Measurements from ENCODE around the gene LRRC59. TPM values are rescaled to one million over a fixed set of nuclear protein-coding genes. Genes with fewer than 3 reads are reported as not detected.

Gene LRRC59
- total RNA-seq, 1 experiment from 2014 or later, result 306 TPM

DNA sequence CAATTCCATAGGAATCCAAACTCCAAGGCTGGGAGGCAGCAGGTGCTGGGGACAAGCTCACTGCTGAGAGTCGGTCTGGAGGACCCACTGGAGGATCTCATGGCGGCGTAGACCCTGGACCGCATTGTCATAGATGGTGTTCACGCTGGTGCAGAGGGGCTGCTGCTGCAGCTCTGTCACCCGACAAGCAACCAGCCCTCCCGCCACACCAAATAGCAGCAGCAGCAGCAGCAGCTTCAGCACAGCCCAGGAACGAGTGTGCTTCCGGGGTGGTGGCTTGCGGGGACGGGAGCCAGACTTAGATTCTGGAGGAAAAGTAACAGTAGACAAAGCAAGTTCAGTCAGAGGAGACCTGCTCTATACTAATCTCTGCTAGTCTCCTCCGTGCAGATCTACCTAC is 14.4 kb downstream of the LRRC59 start:
- DNase-seq (ENCODE audit: unreplicated experiment), result no peak
- no TSS peak for BruUV-seq (replicated peaks)
- TF ChIP-seq, protein P1, sequence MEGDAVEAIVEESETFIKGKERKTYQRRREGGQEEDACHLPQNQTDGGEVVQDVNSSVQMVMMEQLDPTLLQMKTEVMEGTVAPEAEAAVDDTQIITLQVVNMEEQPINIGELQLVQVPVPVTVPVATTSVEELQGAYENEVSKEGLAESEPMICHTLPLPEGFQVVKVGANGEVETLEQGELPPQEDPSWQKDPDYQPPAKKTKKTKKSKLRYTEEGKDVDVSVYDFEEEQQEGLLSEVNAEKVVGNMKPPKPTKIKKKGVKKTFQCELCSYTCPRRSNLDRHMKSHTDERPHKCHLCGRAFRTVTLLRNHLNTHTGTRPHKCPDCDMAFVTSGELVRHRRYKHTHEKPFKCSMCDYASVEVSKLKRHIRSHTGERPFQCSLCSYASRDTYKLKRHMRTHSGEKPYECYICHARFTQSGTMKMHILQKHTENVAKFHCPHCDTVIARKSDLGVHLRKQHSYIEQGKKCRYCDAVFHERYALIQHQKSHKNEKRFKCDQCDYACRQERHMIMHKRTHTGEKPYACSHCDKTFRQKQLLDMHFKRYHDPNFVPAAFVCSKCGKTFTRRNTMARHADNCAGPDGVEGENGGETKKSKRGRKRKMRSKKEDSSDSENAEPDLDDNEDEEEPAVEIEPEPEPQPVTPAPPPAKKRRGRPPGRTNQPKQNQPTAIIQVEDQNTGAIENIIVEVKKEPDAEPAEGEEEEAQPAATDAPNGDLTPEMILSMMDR (IDR thresholded peaks at IDR 0.05; ENCODE audit: unreplicated experiment), result no peak
- no peak overlapping the region for H3K27ac Mint-ChIP-seq (ENCODE audit: low read depth, unreplicated experiment)
- H3K9me3 Mint-ChIP-seq (ENCODE audit: unreplicated experiment), result no peaks in the 10 kb centered on the region
- peaks cover 79% of the 10 kb centered on the region for H3K36me3 Mint-ChIP-seq (ENCODE audit: insufficient read depth, unreplicated experiment)
- CTCF ChIA-PET, result interaction anchor here (0.8 to 3.0 kb wide), 4 partner anchors 9 to 182 kb away, joined by 3 to 37 read pairs (median 6); partner anchors contain the start of genes COL1A1, LRRC59 and RSAD1
- intact Hi-C loops (cut with micrococcal nuclease), result no loop called here
- peaks cover 5% of the 10 kb centered on the region for H3K4me1 Mint-ChIP-seq (ENCODE audit: insufficient read depth, unreplicated experiment)
- H3K4me3 Mint-ChIP-seq (ENCODE audit: unreplicated experiment), result no peak overlapping the region
- H3K27me3 Mint-ChIP-seq (ENCODE audit: insufficient read depth, unreplicated experiment), result no peaks in the 10 kb centered on the region
- POLR2A ChIA-PET, result interaction anchor here (1.0 kb wide), 1 partner anchor 63 kb away, joined by 3 read pairs; no protein-coding TSS in a partner anchor

DNA sequence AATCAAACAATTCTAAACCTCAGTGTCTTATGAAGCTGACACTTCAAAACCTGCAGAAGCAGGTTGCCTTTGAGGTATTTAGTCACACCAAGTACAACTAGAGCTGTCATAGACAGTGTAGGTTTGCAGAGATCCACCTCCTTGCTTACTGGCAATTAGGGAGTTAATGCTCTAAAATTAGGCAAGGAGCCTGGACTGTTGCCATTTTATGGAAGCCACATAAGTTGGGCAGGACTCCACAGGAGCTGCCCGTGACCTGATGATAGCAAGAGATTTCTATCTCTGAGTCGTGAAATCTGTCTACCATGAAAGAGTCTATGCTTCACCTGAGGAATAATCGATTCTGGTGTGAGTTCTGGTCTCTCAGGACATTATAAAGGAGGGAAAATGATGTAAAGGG is 15.4 kb downstream of the LRRC59 start:
- H3K27ac Mint-ChIP-seq (ENCODE audit: low read depth, unreplicated experiment), result no peak overlapping the region

DNA sequence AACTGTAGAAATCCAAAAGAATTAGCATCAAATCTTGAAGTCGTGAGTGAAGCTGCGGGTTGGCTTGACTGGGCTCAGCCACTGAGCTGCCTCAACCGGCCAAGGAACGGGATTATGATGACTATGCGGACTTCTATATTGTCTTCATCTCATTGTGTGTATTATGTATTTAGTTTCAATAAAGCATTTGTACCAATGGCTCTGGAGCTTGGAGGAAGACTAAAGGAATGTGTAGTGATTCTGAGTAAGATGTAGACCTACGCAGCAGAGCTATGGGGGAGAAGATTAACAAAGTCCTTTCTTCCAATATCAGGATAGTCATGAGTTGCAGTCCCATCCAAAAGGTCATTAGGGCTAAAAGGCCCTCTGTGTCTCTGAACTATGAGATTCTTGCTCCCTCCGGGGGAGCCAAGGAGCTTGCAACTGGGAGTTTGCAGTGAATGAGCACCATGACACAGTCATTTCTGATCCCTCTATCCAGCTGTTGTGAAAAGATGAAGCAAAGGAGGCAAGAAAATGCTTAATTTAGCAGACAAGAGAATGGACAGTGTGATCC is 16.0 kb downstream of the LRRC59 start:
- POLR2A ChIA-PET, result interaction anchor here (0.8 to 2.5 kb wide), 7 partner anchors 8 to 98 kb away, joined by 3 to 12 read pairs (median 6); partner anchors contain the start of genes EME1, LRRC59 and MRPL27
- BruUV-seq (replicated peaks), result TSS peak; percentile 42
- Mint-ChIP-seq H3K4me3 (ENCODE audit: unreplicated experiment) (no peak overlapping the region), H3K27me3 (ENCODE audit: insufficient read depth, unreplicated experiment) (no peaks in the 10 kb centered on the region), H3K27ac (ENCODE audit: low read depth, unreplicated experiment) (no peak overlapping the region), H3K9me3 (ENCODE audit: unreplicated experiment) (no peaks in the 10 kb centered on the region), H3K4me1 (ENCODE audit: insufficient read depth, unreplicated experiment) (peaks cover 5% of the 10 kb centered on the region), H3K36me3 (ENCODE audit: insufficient read depth, unreplicated experiment) (peaks cover 66% of the 10 kb centered on the region)
- CTCF ChIA-PET, result interaction anchor here (0.6 to 4.5 kb wide), 6 partner anchors 8 to 56 kb away, joined by 3 to 37 read pairs (median 7); partner anchors contain the start of gene LRRC59
- DNase-seq (ENCODE audit: unreplicated experiment), result no peak
- TF ChIP-seq, protein P1 (IDR thresholded peaks at IDR 0.05; ENCODE audit: unreplicated experiment), result no peak
- intact Hi-C loops (cut with micrococcal nuclease), result no loop called here

More for the DNA sequence above, 15.4 kb downstream of the LRRC59 start:
- Mint-ChIP-seq H3K9me3 (ENCODE audit: unreplicated experiment) (no peaks in the 10 kb centered on the region), H3K4me1 (ENCODE audit: insufficient read depth, unreplicated experiment) (peaks cover 5% of the 10 kb centered on the region), H3K4me3 (ENCODE audit: unreplicated experiment) (no peak overlapping the region), H3K27me3 (ENCODE audit: insufficient read depth, unreplicated experiment) (no peaks in the 10 kb centered on the region), H3K36me3 (ENCODE audit: insufficient read depth, unreplicated experiment) (peaks cover 72% of the 10 kb centered on the region)
- CTCF ChIA-PET, result interaction anchor here (0.6 to 4.5 kb wide), 9 partner anchors 8 to 181 kb away, joined by 3 to 37 read pairs (median 4); partner anchors contain the start of genes COL1A1, LRRC59 and RSAD1
- POLR2A ChIA-PET, result interaction anchor here (0.8 to 2.5 kb wide), 7 partner anchors 8 to 98 kb away, joined by 3 to 12 read pairs (median 6); partner anchors contain the start of genes EME1, LRRC59 and MRPL27
- TF ChIP-seq, protein P1 (IDR thresholded peaks at IDR 0.05; ENCODE audit: unreplicated experiment), result no peak
- no TSS peak for BruUV-seq (replicated peaks)
- no peak for DNase-seq (ENCODE audit: unreplicated experiment)
- intact Hi-C loops (cut with micrococcal nuclease), result no loop called here

DNA sequence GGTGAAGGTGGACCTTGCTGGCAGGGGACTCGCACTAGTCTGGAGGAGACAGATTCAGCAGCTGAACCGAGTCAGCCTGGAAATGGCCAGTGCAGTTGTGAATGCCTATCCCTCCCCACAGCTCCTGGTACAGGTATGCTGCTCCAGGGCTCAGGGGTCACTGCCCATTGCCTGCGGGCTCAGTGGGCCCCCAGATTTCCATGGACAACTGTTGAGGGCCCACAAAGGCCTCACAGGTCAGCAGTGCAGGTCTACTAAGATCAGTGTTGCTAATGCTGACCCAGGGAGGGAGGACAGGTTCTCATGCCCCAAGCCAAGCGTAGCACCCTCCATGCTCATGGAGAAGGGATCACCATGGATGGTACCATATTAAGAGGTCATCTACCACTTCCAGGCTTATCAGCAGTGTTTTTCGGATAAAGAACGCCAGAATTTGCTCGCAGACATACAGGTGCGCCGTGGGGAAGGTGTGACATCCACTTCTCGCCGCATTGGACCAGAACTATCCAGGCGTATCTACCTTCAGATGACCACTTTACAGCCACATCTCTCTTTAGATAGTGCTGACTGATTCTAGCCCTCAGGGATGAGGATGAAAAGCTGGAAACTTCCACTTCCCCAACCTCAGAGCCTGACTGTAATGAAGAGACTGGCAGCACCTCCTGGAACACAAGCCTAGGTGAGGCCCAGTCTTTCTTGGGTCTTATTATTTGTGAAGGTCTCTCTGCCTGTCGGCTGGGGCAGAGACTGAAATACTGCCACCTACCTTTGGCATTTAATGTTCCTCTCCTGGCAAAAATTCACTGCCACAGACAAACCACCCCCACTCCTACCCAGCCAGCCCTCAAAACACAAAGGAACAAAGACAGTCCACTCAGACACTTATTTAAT is 16.7 kb downstream of the LRRC59 start:
- POLR2A ChIA-PET, result interaction anchor here (0.8 to 2.5 kb wide), 7 partner anchors 7 to 99 kb away, joined by 3 to 12 read pairs (median 6); partner anchors contain the start of genes EME1, LRRC59 and MRPL27
- no peak for DNase-seq (ENCODE audit: unreplicated experiment)
- Mint-ChIP-seq H3K9me3 (ENCODE audit: unreplicated experiment) (no peaks in the 10 kb centered on the region), H3K4me1 (ENCODE audit: insufficient read depth, unreplicated experiment) (peaks cover 5% of the 10 kb centered on the region), H3K4me3 (ENCODE audit: unreplicated experiment) (no peak overlapping the region), H3K27ac (ENCODE audit: low read depth, unreplicated experiment) (no peak overlapping the region), H3K27me3 (ENCODE audit: insufficient read depth, unreplicated experiment) (no peaks in the 10 kb centered on the region), H3K36me3 (ENCODE audit: insufficient read depth, unreplicated experiment) (peaks cover 59% of the 10 kb centered on the region)
- CTCF ChIA-PET, result interaction anchor here (0.5 to 4.5 kb wide), 4 partner anchors 16 to 315 kb away, joined by 4 to 37 read pairs (median 11); partner anchors contain the start of gene LRRC59
- intact Hi-C loops (cut with micrococcal nuclease), result no loop called here
- TF ChIP-seq, protein P1 (IDR thresholded peaks at IDR 0.05; ENCODE audit: unreplicated experiment), result no peak
- BruUV-seq (replicated peaks), result no TSS peak
